BLaER1 (cell line): Measurements from ENCODE around the gene EML4.
"Not testable (repeated sequence)": the region's sequence is repeated elsewhere in the genome, so short reads cannot be mapped to it uniquely, and the experiment has no call there.

Experiments
- H3K27ac ChIP-seq: shearing (Covaris generic); formaldehyde crosslinking; 2 replicates; pipeline ENCODE4 v1.8.1; 2022
- H3K27me3 ChIP-seq: shearing (Covaris generic); formaldehyde crosslinking; 2 replicates; pipeline ENCODE4 v1.8.1; 2022
- H3K36me3 ChIP-seq: shearing (Covaris generic); formaldehyde crosslinking; 2 replicates; pipeline ENCODE4 v1.8.1; 2022
- H3K4me1 ChIP-seq: shearing (Covaris generic); formaldehyde crosslinking; 2 replicates; pipeline ENCODE4 v1.8.1; 2022
- H3K4me2 ChIP-seq: shearing (Covaris generic); formaldehyde crosslinking; 2 replicates; pipeline ENCODE4 v1.8.1; 2022
- H3K4me3 ChIP-seq: shearing (Covaris generic); formaldehyde crosslinking; 2 replicates; pipeline ENCODE4 v1.8.1; 2022
- H3K9ac ChIP-seq: shearing (Covaris generic); formaldehyde crosslinking; 2 replicates; pipeline ENCODE4 v1.8.1; 2022
- H3K9me3 ChIP-seq: shearing (Covaris generic); formaldehyde crosslinking; 2 replicates; pipeline ENCODE4 v1.8.1; 2022
- H4K20me1 ChIP-seq: shearing (Covaris generic); formaldehyde crosslinking; 2 replicates; pipeline ENCODE4 v1.8.1; 2022
- Cebpa-rat ChIP-seq: shearing (Covaris generic); IDR thresholded peaks from 2 replicates; pipeline ENCODE4 v1.8.1; 2022

The EML4 gene

GRCh38 chr2:42368817-42369531, 199.8 kb downstream of the EML4 start:
- Histone ChIP-seq H3K4me2 (no peak overlapping the region), H3K27me3 (no peaks in the 10 kb centered on the region), H4K20me1 (no peaks in the 10 kb centered on the region), H3K27ac (no peak overlapping the region), H3K4me1 (no peaks in the 10 kb centered on the region), H3K9ac (no peak overlapping the region), H3K36me3 (no peaks in the 10 kb centered on the region), H3K9me3 (no peaks in the 10 kb centered on the region), H3K4me3 (no peak overlapping the region)
- TF ChIP-seq Cebpa-rat = no peak

GRCh38 chr2:42369532-42370229, 200.5 kb downstream of the EML4 start:
- no peak overlapping the region for H3K27ac ChIP-seq
- H3K36me3 ChIP-seq = no peaks in the 10 kb centered on the region

GRCh38 chr2:42371611-42372473, 202.7 kb downstream of the EML4 start:
- no peak for TF ChIP-seq Cebpa-rat
- Histone ChIP-seq H3K36me3 (no peaks in the 10 kb centered on the region), H3K4me3 (no peak overlapping the region), H3K4me1 (peaks cover 14% of the 10 kb centered on the region), H3K9ac (no peak overlapping the region), H3K4me2 (no peak overlapping the region), H3K9me3 (no peaks in the 10 kb centered on the region), H3K27me3 (no peaks in the 10 kb centered on the region), H3K27ac (no peak overlapping the region), H4K20me1 (no peaks in the 10 kb centered on the region)

More at GRCh38 chr2:42369532-42370229, 200.5 kb downstream of the EML4 start:
- Histone ChIP-seq H3K4me3 (no peak overlapping the region), H3K9me3 (no peaks in the 10 kb centered on the region), H3K4me1 (no peaks in the 10 kb centered on the region), H3K4me2 (no peak overlapping the region), H3K27me3 (no peaks in the 10 kb centered on the region), H4K20me1 (no peaks in the 10 kb centered on the region), H3K9ac (no peak overlapping the region)
- no peak for TF ChIP-seq Cebpa-rat

- no peak overlapping the region for H3K4me2 ChIP-seq
- H3K27ac ChIP-seq = no peak overlapping the region
- H3K9ac ChIP-seq = no peak overlapping the region
- H4K20me1 ChIP-seq = no peaks in the 10 kb centered on the region
- no peak overlapping the region for H3K4me3 ChIP-seq
- H3K27me3 ChIP-seq = no peaks in the 10 kb centered on the region
- H3K9me3 ChIP-seq = no peaks in the 10 kb centered on the region
- H3K36me3 ChIP-seq = no peaks in the 10 kb centered on the region
- H3K4me1 ChIP-seq = peaks cover 15% of the 10 kb centered on the region
- no peak for TF ChIP-seq Cebpa-rat
These were observed 203.5 kb downstream of the EML4 start for GRCh38 chr2:42372474-42373200.

- TF ChIP-seq Cebpa-rat = no peak
- Histone ChIP-seq H3K27ac (no peak overlapping the region), H3K9me3 (no peaks in the 10 kb centered on the region), H3K9ac (no peak overlapping the region), H3K27me3 (no peaks in the 10 kb centered on the region), H3K4me3 (no peak overlapping the region), H4K20me1 (no peaks in the 10 kb centered on the region), H3K4me2 (no peak overlapping the region), H3K36me3 (no peaks in the 10 kb centered on the region), H3K4me1 (peaks cover 15% of the 10 kb centered on the region)
These were observed 207.6 kb downstream of the EML4 start for GRCh38 chr2:42376758-42377157.

GRCh38 chr2:42378415-42378814, 209.3 kb downstream of the EML4 start:
- no peak overlapping the region for H3K4me2 ChIP-seq
- no peaks in the 10 kb centered on the region for H3K27me3 ChIP-seq
- no peak overlapping the region for H3K4me3 ChIP-seq
- no peak overlapping the region for H3K9ac ChIP-seq
- no peak overlapping the region for H3K27ac ChIP-seq
- no peaks in the 10 kb centered on the region for H3K36me3 ChIP-seq
- H4K20me1 ChIP-seq = no peaks in the 10 kb centered on the region
- no peaks in the 10 kb centered on the region for H3K9me3 ChIP-seq
- no peak for TF ChIP-seq Cebpa-rat
- peaks cover 15% of the 10 kb centered on the region for H3K4me1 ChIP-seq

GRCh38 chr2:42380026-42380425, 210.9 kb downstream of the EML4 start:
- not testable (repeated sequence) for H3K4me2 ChIP-seq, H3K36me3 ChIP-seq, H3K9me3 ChIP-seq, H3K27ac ChIP-seq, H3K4me3 ChIP-seq, H4K20me1 ChIP-seq, H3K27me3 ChIP-seq, H3K9ac ChIP-seq
- H3K4me1 ChIP-seq = peaks cover 15% of the 10 kb centered on the region

- Histone ChIP-seq H3K4me2 (no peak overlapping the region), H3K9ac (no peak overlapping the region), H3K4me3 (no peak overlapping the region), H3K4me1 (no peaks in the 10 kb centered on the region), H3K9me3 (no peaks in the 10 kb centered on the region), H3K27ac (no peak overlapping the region), H3K36me3 (no peaks in the 10 kb centered on the region), H4K20me1 (no peaks in the 10 kb centered on the region), H3K27me3 (no peaks in the 10 kb centered on the region)
- no peak for TF ChIP-seq Cebpa-rat
These were observed 213.0 kb downstream of the EML4 start for GRCh38 chr2:42382144-42382543.
